ENCODE results near the gene STIM1. TPM values are rescaled to one million over a fixed set of nuclear protein-coding genes. Genes with fewer than 3 reads are reported as not detected.

STIM1 gene
- total RNA-seq, 4 donors from 2014 or later = 42.2 to 71.0 (median 51.1) TPM

GRCh38 chr11:4085575-4085974 is 230.1 kb downstream of the STIM1 start:
- TF ChIP-seq CTCF (IDR thresholded peaks at IDR 0.05) = no peak
- ATAC-seq (ENCODE audit: low FRiP score) (no peak), DNase-seq (ENCODE audit: low spot score) (no peak)

GRCh38 chr11:4086575-4087353 is 231.3 kb downstream of the STIM1 start:
- TF ChIP-seq CTCF (IDR thresholded peaks at IDR 0.05) = no peak
- ATAC-seq (ENCODE audit: low FRiP score) (no peak), DNase-seq (ENCODE audit: low spot score) (no peak)

GRCh38 chr11:4087551-4087950 is 232.1 kb downstream of the STIM1 start:
- no peak for DNase-seq (ENCODE audit: low spot score)
- TF ChIP-seq CTCF (IDR thresholded peaks at IDR 0.05) = no peak
- ATAC-seq (ENCODE audit: low FRiP score) = no peak

GRCh38 chr11:4090258-4090657 is 234.8 kb downstream of the STIM1 start:
- ATAC-seq (ENCODE audit: low FRiP score) (no peak), DNase-seq (ENCODE audit: low spot score) (no peak)
- TF ChIP-seq CTCF (IDR thresholded peaks at IDR 0.05) = no peak

GRCh38 chr11:4092026-4092425 is 236.6 kb downstream of the STIM1 start:
- no peak for ATAC-seq (ENCODE audit: low FRiP score)
- TF ChIP-seq CTCF (IDR thresholded peaks at IDR 0.05) = no peak
- DNase-seq (ENCODE audit: low spot score) = no peak

- no peak for TF ChIP-seq CTCF (IDR thresholded peaks at IDR 0.05)
- no peak for DNase-seq (ENCODE audit: low spot score)
- no peak for ATAC-seq (ENCODE audit: low FRiP score)
Observed at GRCh38 chr11:4093519-4094347, 238.3 kb downstream of the STIM1 start.

Measured in omental fat pad (tissue), 4 donors.